Measurements from ENCODE around the gene SLC39A11. TPM values are rescaled to one million over a fixed set of nuclear protein-coding genes. Genes with fewer than 3 reads are reported as not detected.

The SLC39A11 gene
- total RNA-seq, 2 donors from 2014 or later = 27.8 to 39.6 TPM

DNA sequence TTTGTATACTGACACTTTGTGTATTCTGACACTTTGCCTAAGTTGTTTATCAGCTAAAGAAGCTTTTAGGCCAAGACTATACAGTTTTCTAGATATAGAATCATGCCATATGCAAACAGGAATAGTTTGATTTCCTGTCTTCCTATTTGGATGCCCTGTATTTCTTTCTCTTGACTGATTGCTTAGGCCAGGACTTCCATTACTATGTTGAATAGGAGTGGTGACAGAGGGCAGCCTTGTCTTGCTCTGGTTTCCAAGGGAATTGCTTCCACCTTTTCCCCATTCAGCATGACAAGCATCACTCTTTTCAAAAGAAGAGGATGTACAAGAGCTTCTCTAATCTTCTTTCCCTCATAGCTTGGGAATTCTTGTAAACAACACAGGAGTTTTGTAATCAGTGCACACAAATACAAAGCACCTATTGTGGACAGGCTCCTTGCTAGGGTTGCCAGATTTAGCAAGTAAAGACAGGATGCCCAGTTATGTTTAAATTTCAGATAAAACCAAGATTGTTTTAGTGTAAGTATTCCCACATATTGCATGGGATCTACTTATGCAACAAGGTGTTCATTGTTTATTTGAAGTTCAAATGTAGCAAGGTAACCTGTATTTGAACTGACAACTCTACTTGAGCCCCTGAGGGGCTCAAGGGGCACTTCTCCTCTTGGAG is 233.5 kb downstream of the SLC39A11 start:
- Histone ChIP-seq H3K27ac (no peak overlapping the region), H3K4me1 (no peaks in the 10 kb centered on the region), H3K9me3 (no peaks in the 10 kb centered on the region), H3K27me3 (no peaks in the 10 kb centered on the region), H3K36me3 (replicated peaks in 1 of 2; ENCODE audit: insufficient read depth in 1 of 2, low read depth in 2 of 2) (no peaks in the 10 kb centered on the region), H3K4me3 (no peak overlapping the region)
- ATAC-seq (no peak), DNase-seq (no peak)
- TF ChIP-seq POLR2A (IDR thresholded peaks at IDR 0.05) = no peak
- TF ChIP-seq, protein P1, sequence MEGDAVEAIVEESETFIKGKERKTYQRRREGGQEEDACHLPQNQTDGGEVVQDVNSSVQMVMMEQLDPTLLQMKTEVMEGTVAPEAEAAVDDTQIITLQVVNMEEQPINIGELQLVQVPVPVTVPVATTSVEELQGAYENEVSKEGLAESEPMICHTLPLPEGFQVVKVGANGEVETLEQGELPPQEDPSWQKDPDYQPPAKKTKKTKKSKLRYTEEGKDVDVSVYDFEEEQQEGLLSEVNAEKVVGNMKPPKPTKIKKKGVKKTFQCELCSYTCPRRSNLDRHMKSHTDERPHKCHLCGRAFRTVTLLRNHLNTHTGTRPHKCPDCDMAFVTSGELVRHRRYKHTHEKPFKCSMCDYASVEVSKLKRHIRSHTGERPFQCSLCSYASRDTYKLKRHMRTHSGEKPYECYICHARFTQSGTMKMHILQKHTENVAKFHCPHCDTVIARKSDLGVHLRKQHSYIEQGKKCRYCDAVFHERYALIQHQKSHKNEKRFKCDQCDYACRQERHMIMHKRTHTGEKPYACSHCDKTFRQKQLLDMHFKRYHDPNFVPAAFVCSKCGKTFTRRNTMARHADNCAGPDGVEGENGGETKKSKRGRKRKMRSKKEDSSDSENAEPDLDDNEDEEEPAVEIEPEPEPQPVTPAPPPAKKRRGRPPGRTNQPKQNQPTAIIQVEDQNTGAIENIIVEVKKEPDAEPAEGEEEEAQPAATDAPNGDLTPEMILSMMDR (IDR thresholded peaks at IDR 0.05) = no peak
- intact Hi-C loops (cut with DNase I) = no loop called here

DNA sequence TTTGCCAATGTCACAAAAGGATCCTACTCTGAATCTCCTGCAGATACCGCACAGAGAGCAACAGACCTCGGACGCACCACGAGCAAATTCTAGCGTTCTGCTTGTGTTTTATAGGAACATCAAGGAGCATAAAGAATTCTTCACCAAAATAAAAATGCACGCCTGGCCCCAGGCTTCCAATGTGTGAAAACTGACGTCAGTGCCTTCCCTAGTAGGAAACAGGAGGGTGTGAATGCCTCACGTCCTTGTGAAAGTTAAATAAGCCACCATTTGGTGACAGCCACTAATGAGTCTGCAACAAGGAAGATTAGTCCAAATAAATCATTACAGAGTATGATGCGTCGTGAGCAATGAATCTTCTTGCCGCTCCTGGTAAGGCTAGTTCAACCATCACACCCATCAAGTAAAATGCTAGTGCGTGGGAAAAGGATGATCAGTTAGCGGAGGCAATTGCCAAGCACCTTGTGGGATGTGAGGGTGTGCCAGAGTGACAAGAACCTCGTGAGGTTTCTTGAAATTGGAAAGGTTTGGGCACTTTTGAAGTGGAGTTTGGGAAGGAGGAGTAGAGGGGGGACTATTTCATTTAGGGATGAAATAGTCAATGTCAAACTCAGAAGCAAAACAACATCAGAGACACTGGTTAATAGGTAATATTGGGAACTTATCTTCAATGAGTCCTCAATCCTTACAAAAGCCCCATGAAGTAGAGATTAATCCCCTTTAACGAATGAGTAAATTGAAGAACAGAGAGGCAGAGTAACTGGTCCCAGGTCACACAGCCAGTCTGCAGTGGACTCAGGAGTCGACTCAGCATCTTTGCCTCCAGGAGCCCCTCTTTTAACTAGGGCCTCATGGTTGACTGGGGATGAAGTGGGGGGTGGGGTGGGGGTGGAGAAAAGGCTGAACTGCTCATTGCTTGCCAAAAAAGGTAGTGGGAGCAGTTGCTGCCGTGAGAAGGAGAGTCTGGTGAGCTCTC is 238.8 kb downstream of the SLC39A11 start:
- TF ChIP-seq POLR2A (IDR thresholded peaks at IDR 0.05) = no peak
- TF ChIP-seq, protein P1 (IDR thresholded peaks at IDR 0.05) = no peak
- H3K4me3 ChIP-seq = no peak overlapping the region
- no peaks in the 10 kb centered on the region for H3K36me3 ChIP-seq (replicated peaks in 1 of 2; ENCODE audit: insufficient read depth in 1 of 2, low read depth in 2 of 2)
- no peak for ATAC-seq
- no peaks in the 10 kb centered on the region for H3K27me3 ChIP-seq
- no peaks in the 10 kb centered on the region for H3K9me3 ChIP-seq
- 78 to 86% methylated on average over 17 of the region's 17 CpGs for WGBS, 2 donors
- no peaks in the 10 kb centered on the region for H3K4me1 ChIP-seq
- no peak for DNase-seq
- no peak overlapping the region for H3K27ac ChIP-seq
- intact Hi-C loops (cut with DNase I) = no loop called here

DNA sequence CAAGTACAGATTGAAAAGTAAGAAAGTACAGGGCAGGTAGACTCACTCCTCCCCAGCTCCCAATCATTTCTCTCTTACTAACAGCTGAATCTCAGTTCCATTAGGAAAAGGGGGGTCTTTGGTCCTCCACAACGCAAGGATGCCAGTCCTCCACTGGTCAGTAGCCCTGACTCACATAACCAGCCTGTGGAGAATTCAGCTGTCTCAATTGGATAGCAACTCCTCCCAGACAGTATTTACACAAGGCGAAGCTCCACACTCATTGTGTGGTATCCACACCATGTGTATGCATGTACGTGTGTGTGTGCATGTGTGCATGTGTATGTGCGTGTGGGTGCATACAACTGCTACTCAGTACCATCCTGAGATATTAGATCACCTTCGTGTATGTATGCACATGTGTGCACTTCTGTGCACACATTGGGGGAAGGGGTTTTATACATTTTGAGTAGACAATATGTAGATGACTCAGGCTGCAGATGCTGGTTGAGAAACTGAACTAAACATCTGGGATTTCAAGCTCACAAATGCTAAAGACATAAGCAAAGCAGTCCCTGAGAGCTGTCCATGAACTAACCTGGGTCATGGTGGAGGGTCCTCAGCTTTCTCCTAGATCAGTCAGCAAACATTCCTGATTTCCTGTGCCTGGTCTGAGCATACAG is 240.1 kb downstream of the SLC39A11 start:
- Histone ChIP-seq H3K9me3 (no peaks in the 10 kb centered on the region), H3K4me3 (no peak overlapping the region), H3K27me3 (no peaks in the 10 kb centered on the region), H3K27ac (no peak overlapping the region), H3K4me1 (no peaks in the 10 kb centered on the region), H3K36me3 (replicated peaks in 1 of 2; ENCODE audit: insufficient read depth in 1 of 2, low read depth in 2 of 2) (no peaks in the 10 kb centered on the region)
- intact Hi-C loops (cut with DNase I) = no loop called here
- TF ChIP-seq, protein P1 (IDR thresholded peaks at IDR 0.05) = no peak
- no peak for TF ChIP-seq POLR2A (IDR thresholded peaks at IDR 0.05)
- ATAC-seq = no peak
- WGBS, 2 donors = 82 to 86% methylated on average over 5 of the region's 5 CpGs
- no peak for DNase-seq

DNA sequence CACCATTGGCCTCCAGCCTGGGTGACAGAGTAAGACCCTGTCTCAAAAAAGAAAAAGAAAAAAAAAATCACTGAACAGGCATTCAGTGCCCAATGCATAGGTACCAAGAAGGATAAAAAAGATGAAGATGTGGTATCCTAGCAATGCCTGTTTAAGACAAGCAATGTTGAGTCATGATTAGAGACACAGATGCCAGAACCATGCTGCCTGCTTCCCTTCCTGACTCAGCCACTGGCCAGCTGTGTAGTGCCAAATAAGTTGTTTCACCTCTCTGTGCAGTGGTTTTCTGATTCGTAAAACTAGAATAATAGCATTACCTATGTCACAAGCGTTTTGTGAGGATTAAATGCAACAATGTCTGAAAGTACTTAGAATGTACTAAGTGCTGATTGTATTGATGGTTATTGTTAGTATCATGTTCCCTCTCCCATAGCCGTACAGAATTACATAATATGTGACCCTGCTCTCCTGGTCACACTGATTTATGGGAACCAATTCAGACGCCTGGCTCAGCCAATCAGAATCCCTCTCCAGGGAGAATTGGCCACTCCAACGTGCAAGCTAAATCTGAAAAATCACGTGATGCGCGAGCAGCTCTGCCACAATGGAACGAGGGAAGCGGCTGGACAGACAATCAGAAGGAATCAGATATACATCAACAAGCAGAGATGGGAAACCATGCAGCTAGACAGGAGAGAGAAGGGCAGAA is 241.9 kb downstream of the SLC39A11 start:
- Histone ChIP-seq H3K4me1 (no peaks in the 10 kb centered on the region), H3K36me3 (replicated peaks in 1 of 2; ENCODE audit: insufficient read depth in 1 of 2, low read depth in 2 of 2) (no peaks in the 10 kb centered on the region), H3K9me3 (no peaks in the 10 kb centered on the region), H3K27ac (no peak overlapping the region), H3K27me3 (no peaks in the 10 kb centered on the region), H3K4me3 (no peak overlapping the region)
- TF ChIP-seq, protein P1 (IDR thresholded peaks at IDR 0.05) = no peak
- no peak for TF ChIP-seq POLR2A (IDR thresholded peaks at IDR 0.05)
- 89 to 90% methylated on average over 10 of the region's 10 CpGs for WGBS, 2 donors
- DNase-seq = no peak
- intact Hi-C loops (cut with DNase I) = no loop called here
- ATAC-seq = no peak

All from body of pancreas (tissue), 4 donors.